VCaP (cell line): ENCODE results near the gene DNAH17.

Source experiments
- H3K27ac ChIP-seq: fragments of 450-650 bp; 2 replicates; pipeline ENCODE4 v1.5.1; 2017
- CTCF ChIP-seq: fragments of 450-650 bp; conservative IDR thresholded peaks from 2 replicates; pipeline ENCODE4 v1.5.1; 2017; ENCODE audit warnings: mild to moderate bottlenecking, moderate library complexity

Gene DNAH17

GRCh38 chr17:78378225-78379130, 198.7 kb downstream of the DNAH17 start, which contains the start of gene PGS1:
PGS1 (plus strand) TSS chr17:78378649; CDS start chr17:78378666, 17 bp downstream.
- H3K27ac ChIP-seq = peak within 1 kb of the TSS; percentile 80
- no peak for TF ChIP-seq CTCF

- no peak for TF ChIP-seq CTCF
- H3K27ac ChIP-seq = peak overlapping the region; percentile 80
Observed at GRCh38 chr17:78377858-78378224, 199.4 kb downstream of the DNAH17 start.

- no peak for TF ChIP-seq CTCF
- H3K27ac ChIP-seq = no peak overlapping the region
Observed at GRCh38 chr17:78376161-78376560, 201.0 kb downstream of the DNAH17 start.

- no peak overlapping the region; the same call in 1 of the 2 replicates for H3K27ac ChIP-seq
- no peak for TF ChIP-seq CTCF
Observed at GRCh38 chr17:78375401-78376151, 201.6 kb downstream of the DNAH17 start.

- no peak for TF ChIP-seq CTCF
- peak overlapping the region; percentile 23 for H3K27ac ChIP-seq
Observed at GRCh38 chr17:78374631-78375274, 202.4 kb downstream of the DNAH17 start.

GRCh38 chr17:78374189-78374588, 203.0 kb downstream of the DNAH17 start:
- peak overlapping the region; percentile 23 for H3K27ac ChIP-seq
- no peak for TF ChIP-seq CTCF
